HG03558 (cell line): ENCODE measurements around the gene WDR7.

Source experiments
- ATAC-seq: cut with Tn5 transposase; IDR thresholded peaks from one replicate; pipeline ENCODE4 v1.9.1; 2021; ENCODE audit warnings: moderate number of reproducible peaks; ENCODE audit not compliant: unreplicated experiment; ENCODE audit errors: extremely low read depth

WDR7 gene

DNA sequence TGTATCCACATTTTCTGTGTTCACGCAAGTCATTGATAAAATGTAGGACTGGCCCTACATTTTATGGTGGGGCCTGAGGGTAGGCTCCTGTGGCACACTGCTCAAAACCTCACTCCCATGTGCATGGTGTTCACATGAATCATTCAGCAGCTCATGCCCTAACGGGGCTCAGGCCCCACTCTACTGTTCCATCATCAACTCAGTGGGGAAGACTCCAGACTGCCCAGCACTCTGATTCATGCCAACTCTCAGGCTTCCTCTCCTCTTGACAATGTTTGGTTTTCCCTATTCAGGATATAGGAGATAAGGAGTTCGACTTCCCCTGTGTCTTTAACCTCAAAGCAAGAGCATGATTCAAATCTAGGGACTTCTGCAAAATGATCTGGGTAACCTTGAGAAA is 403.7 kb downstream of the WDR7 start:
- ATAC-seq = no peak

- ATAC-seq = peak; percentile 64
These were observed 406.7 kb downstream of the WDR7 start for GRCh38 chr18:57057890-57058289.

GRCh38 chr18:57058734-57059133 is 407.6 kb downstream of the WDR7 start:
- no peak for ATAC-seq

DNA sequence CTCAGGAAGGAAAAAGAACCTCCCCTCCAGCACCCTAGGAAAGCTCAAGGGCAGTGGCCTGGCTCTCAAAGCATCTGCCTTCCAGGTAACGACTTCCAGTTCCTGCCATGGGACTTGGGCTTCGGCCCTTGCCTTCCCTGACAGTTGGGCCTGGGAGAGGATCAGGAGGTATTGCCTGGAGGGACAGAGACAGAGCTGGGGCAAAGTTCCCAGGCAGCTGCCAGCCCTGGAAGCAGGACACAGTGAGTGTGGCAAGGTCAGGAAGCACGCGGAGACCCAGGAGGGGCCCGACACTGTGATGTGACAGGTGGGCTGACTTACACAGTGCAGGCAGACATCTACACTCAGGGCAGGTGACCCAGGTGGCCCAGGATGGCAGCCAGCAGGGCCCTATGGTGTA is 408.2 kb downstream of the WDR7 start:
- ATAC-seq = no peak

DNA sequence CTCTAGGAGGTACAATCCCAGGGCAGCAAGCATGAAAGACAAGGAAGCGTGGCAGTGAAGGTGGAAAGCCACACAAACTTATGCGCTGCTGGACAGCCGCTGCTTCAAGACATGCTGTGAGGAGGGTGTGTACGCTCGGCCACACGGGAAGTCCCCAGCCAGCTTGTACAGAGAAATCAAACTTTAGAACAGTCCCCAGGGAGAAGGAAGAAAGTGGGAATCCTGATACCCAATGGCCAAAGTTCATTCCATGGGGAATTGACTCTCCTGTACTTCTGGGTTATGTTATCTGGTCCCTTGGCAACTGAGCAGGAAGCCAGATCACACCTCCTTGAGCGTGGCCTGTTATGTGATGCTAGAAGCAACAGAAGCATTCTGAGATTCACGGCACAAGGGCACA is 409.7 kb downstream of the WDR7 start:
- no peak for ATAC-seq

DNA sequence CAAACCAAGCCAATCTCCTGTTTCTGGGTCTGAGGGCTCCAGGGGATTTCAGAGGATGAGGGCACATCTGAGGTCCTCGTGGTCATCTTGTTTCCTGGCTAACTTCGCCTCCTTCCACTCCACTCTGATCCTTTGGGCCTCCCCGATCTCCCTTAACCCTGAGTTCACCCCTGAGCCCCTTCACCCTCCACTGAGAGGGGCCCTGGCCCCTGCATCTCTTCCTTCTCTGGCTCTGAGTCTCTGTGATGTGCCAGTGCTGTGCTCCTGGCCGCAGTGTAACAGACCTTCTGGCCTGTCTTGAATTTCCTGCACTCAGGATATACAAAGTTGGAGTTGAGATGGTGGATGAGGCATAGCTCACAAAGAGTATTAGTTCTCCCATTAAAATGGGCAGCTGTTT is 411.0 kb downstream of the WDR7 start:
- ATAC-seq = no peak

- ATAC-seq = no peak
These were observed 411.7 kb downstream of the WDR7 start for GRCh38 chr18:57062844-57063243.

DNA sequence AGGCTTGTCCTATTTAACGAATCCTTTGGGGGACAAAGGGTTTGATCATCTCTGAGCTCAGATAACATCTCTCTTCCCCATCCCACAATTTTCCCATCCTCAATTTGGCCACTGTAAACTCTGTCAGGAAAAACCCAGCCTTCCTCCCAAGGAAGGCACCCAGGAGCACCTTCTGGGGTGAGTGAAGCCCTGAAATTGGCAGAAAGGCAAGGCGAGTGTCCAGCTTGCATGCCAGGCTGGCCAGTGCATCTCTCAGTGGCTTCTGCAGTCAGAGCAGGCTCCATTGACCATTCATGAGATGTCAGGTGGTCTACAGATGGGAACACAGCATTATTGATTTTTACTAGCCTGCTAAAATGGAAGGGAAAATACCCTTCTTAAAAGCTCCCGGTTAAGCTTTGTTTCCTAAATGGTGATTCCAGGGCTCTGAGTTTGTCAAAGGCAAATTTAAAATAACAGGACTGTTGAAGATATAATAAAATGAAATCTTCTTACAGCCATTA is 412.5 kb downstream of the WDR7 start:
- ATAC-seq = no peak

DNA sequence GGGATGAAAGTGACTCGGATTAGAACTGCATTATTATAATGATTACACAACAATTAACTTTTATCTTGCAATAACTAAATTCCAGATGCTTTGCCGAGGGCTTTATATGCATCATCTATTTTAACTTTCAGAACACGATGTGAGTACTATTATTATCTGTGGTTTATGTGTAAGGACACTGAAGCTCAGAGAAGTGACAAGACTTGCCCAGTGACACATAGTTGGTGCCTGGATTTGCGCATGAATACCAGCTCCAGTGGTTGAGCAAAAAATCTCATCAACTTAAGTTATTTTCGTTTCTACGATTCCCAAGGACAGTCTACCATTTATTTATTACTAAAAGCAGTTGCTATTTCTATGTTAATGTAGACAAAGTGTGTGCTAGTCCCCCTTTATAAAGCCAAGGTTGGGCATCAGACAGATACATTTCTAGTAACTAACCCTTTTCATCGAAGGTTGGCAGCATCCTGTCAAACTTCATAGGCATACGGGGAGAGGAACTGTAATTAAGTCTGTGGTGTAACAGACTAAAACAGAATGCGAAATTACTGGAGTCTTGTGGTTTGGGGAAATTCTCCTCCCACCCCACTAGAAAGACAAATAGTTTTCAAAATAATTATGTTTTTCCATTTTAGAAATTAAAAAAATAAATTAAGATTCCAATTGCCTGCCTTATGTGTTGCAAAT is 422.5 kb downstream of the WDR7 start:
- ATAC-seq = no peak

DNA sequence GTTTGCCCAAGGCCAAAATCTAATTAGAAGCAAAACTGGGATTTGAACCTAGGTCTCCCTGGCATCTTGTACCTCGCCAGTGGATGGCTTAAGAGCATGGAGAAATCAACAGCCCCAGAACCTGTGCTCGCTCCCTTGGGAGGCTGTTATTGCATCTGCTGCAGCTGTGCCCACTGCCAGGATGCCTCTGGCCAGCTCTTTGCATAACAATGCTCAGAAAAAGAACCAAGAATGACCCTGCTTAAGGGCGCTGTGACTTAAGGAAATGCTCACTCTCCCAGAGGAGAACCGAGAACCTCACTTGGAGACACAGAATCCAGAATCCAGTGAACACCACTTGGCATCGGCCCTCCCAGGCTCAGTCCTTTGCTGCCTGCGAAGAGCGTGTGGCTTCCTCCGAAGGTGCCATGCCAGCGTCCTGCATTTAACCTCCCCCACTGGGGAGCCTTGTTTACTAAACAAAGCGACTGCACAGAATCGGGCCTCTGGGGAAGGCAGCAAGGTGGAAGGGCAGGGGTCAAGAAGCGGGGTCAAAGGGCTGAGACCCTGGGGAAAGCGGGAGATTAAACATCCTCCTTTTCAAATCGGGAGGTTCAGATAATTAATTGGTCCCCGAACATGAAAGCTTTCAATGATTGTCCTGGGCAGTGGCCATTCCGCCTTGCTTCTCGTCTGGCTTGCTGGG is 424.7 kb downstream of the WDR7 start:
- ATAC-seq = no peak

DNA sequence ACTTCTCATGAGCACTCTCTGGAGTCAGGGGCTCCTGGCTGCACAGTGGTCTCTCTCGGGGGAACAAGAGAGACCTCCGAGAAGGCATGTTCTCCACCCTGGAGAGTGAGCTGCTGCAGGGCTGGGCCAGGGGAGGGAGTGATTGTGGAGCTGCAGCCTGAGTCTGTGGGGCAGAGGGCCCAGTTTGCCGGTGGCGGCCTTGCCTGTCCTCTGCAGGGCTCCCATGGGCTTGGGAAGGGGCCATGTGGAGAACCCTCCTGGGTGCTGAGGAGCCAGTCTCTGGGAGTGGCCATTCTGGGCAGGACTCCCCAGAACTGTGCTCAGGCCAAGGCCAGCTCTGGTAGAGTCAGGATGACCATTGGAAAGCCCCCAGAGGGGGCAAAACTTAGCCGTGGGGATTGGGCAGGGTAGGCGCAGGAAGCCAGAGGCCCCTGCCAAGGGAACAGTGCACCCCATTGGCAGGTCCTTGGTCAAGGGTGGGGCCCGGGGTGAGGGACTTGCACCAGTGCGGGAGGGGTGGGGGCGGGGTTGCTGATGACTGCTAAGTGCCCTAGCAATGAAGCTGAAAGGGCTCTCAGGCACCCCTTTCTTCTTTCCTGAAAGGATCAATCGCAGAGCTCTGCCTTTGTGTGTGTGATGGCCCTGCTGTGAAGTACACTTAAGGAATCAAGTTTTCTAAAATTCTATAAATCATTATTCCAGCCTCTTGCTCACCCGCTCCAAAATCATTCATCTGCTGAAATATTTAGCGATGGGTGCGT is 426.0 kb downstream of the WDR7 start:
- peak; percentile 4 for ATAC-seq

- ATAC-seq = peak; percentile 94
These were observed 426.8 kb downstream of the WDR7 start for GRCh38 chr18:57077786-57078552.

DNA sequence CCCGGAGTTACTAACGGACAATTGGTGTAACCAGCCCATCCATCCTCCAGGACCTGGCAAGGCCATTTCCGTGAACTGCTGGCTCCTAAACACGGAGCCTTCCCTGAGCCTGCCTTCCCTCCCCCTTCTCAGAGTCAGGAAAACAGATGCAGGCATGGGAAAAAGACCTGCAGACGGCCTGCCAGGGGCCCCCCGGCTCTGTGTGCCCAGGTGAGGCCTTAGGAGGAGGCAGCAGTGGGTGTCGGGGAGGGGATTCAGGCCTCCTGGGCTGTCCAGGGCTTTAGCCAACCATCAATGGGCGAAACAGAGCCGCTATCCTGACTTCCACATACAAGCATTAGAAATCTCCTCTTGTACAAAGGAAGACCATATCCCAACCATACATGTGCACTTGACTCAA is 427.5 kb downstream of the WDR7 start:
- ATAC-seq = no peak

DNA sequence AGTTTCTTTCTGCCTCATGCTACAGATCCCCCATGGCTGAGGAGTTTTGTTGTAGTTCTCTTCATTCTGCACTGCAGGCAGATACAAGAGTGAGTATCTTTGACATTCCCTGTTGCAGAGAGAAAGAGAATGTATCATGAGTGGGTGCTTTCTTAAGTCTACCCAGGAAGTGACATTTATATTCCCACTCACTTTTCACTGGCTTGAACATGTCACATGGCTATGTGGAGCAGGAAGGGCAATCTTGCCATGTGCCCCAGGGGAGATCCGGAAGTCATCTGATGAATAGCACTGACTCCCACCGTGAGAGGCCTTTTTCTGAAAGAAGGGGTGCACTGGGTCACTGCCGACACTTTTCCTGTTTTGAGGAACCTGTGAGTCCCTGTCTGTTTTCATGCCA is 429.3 kb downstream of the WDR7 start:
- no peak for ATAC-seq

GRCh38 chr18:57081899-57082298 is 430.7 kb downstream of the WDR7 start:
- no peak for ATAC-seq

DNA sequence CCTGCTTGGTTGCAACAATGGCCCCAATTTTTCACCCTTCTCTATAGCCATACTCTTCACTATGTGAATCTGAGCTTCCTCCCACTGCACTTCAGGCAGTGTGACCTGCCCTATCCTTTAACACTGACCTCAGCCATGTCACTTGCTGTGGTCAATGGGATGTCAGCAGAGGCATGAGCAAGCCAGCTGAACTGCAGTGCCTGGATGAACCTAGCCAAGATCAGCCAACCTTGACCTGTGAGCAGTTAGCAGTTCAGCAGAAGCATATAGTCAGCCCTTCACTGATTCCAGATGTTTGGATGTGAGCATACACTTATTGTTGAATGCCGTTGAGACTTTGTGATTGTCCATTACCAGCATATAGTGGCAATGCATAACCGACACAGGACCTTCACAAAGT is 432.3 kb downstream of the WDR7 start:
- no peak for ATAC-seq

- peak; percentile 67 for ATAC-seq
These were observed 433.4 kb downstream of the WDR7 start for GRCh38 chr18:57084331-57085271.

GRCh38 chr18:57085371-57085770 is 434.2 kb downstream of the WDR7 start:
- ATAC-seq = no peak

GRCh38 chr18:57086163-57086562 is 435.0 kb downstream of the WDR7 start:
- no peak for ATAC-seq
